GM18867 (cell line): Measurements from ENCODE around the gene POLR2L.
A peak's percentile ranks its signal among the peaks of the same experiment; 100 is the strongest.

Experiments
- ATAC-seq: cut with Tn5 transposase; IDR thresholded peaks from one replicate; pipeline ENCODE4 v1.9.1; 2021; ENCODE audit warnings: mild to moderate bottlenecking, moderate library complexity; ENCODE audit not compliant: unreplicated experiment

Gene POLR2L

DNA sequence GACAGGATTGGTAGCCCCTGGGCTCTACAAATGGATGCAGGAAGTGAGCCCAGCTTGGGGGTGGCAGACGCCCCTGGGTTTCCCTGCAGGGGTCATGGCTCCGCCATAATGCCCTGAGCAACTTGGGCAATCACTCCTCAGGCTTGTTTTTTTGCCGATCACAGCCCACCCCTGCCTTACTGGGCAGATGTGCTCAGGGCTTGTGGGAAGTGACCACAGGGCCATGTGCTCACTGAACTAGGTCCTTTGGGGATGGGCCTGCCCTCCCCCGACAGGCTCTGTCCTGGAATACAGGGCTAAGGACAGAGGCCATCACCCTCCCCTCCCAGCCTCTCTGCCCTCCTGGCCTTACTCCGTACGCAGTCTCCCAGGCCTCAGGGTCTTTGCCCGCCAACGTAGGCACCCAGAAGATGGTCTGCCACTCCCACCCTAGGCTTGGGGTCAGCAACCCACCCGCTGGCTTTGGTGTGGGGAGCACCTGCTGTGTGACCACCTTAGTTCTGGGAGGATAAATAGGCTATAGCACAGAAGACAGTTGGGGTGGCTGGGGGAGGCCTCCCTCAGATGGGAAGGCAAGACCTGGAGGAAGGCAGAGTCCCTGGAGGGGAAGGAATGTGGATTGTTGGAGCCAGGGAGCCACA lies 28.8 kb downstream of the POLR2L start:
- no peak for ATAC-seq

DNA sequence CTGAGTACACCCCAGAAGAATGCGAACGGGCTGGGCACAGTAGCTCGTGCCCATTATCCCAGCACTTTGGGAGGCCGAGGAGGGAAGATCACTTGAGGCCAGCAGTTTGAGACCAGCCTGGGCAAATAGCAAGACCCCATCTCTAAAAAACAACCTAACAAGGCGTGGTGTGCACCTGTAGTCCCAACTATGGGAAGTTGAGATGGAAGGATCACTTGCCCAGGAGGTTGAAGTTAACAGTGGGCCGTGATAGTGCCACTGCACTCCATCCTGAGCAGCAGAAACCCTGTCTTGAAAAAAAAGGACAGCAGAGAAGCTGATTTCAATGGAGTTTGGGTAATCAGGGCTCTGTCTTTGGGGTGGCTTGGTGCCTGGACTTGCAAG lies 29.3 kb downstream of the POLR2L start:
- no peak for ATAC-seq

- ATAC-seq = no peak
Observed at GRCh38 chr11:812390-812789, 29.9 kb downstream of the POLR2L start.

DNA sequence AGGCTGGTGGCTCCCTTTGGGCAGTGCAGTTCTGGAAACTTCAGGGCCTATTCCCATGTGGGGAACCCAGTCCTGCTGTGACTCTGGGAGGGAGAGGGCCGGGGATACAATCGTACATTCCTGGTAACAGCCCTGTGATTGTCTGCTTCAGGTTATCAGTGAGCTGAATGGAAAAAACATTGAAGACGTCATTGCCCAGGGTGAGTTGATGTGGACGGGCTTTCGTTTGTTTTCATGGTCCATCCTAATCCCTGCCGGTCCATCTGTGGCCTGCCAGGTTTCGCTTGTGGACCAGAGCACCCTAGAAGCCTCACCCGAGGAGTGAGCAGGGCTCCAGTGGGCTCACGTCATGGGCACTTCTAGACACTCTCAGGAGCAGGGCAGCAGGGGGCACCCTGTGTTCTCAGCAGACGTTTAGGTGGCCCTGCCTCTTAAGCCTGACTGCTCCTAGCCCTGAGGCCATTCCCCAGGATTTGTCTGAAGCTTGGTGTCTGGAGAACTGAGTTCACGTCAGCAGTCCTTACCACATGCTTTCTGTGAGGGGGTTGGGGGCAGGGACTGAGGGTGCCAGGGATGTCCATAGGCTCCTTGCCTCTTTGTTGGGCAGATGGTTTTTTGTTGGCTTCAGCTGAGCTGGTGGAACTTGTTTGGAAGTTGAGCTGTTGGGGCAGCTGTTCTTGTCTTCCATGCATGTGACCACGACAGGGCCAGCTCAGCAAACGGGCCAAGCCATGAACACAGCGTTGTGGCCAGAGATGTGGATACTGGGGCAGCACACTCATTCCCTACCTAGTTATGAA lies 30.7 kb downstream of the POLR2L start:
- ATAC-seq = no peak

DNA sequence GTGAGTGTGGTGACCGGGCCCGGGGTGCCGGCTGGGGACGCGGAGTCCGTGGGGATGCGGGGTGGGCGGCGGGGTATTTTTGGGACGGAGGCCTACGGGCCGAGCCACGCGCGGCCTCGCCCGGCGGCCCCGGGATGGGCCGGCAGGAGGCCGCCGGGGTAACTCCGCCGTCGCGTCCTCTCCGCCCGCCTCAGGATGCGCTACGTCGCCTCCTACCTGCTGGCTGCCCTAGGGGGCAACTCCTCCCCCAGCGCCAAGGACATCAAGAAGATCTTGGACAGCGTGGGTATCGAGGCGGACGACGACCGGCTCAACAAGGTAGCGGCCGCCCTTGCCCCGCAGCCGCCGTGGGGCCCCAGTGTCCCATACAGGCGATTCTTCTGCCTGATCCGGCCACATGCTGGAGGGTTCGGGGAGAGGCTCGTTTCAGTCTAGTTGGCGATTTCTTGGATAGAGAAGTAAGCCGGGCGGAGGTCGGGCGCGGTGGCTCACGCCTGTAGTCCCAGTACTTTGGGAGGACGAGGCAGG lies 32.2 kb downstream of the POLR2L start:
- no peak for ATAC-seq

- peak; percentile 71 for ATAC-seq
Observed at GRCh38 chr11:809287-810039, 32.9 kb downstream of the POLR2L start, which contains the start of gene RPLP2. RPLP2 (plus strand) TSS chr11:809967; CDS start chr11:810235, 268 bp downstream.

GRCh38 chr11:808427-809286 lies 33.7 kb downstream of the POLR2L start:
- ATAC-seq = peak; percentile 3

GRCh38 chr11:804599-804964 lies 37.7 kb downstream of the POLR2L start:
- ATAC-seq = no peak

DNA sequence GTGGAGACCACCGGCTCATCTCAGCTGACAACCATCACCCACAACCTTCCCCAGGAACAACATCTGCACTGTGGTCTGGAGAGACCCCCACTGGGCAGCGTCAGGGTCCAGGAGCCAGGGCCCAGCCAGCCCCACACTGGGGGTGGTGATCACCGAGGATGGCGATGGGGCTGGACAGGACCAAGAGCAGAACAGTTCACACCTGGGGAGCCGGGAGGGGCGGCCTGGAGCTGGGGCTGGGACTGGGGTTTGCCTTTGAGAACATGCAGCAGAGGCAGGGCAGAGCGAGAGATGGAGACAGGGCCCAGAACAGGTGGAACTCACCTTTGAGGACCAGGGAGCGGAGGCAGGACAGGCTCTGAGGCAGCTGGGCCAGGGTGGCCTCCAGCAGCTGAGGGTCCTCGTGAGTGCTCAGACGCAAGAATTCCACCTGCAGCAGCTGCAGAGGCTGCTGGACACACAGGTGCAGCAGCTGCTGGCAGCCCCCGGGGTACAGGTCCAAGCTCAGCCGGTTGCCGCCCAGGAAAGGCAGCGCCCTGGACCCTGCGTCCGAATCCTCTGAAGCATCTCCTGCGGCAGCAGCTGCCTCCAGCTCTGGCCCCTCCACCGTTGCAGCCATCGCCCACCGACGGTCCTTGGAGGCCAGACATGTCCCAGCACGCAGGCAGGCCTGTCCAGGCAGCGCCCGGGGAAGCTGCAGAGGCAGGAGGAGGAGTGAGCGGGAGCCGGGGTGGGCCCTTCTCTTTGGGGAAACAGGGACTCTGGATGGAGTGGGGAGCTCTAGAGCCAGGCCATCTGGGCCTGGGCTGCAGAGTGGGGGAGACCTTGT lies 38.3 kb downstream of the POLR2L start:
- ATAC-seq = no peak

GRCh38 chr11:803467-803742 lies 38.9 kb downstream of the POLR2L start:
- ATAC-seq = no peak

GRCh38 chr11:802693-803466 lies 39.4 kb downstream of the POLR2L start:
- no peak for ATAC-seq

DNA sequence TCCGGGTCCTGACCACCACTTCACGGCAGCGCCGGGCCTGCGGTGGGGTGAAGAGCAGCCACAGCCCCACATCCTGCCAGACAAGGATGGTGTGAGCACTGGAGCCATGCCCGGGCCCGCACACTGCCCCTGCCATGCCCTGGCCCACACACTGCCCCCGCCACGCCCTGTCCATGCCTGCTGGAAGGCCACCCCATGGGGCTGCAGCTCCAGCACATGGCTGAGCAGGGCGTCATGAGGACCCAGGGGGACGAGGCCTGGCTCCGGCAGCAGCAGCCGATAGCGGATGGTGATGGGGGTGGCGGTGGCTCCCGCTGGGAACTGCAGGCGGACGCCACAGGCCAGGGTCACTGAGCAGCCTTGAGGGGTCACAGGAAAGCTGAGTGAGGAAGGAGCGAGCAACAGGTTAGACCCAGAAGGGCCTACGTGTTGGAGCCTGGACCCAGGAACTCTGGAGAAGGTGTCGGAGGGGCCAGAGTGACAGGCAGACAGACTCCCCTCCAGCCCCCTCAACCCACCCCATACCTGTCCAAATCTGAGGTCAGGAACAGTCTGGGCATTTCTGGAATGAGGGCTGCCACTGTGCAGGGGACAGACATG lies 40.2 kb downstream of the POLR2L start:
- ATAC-seq = no peak

DNA sequence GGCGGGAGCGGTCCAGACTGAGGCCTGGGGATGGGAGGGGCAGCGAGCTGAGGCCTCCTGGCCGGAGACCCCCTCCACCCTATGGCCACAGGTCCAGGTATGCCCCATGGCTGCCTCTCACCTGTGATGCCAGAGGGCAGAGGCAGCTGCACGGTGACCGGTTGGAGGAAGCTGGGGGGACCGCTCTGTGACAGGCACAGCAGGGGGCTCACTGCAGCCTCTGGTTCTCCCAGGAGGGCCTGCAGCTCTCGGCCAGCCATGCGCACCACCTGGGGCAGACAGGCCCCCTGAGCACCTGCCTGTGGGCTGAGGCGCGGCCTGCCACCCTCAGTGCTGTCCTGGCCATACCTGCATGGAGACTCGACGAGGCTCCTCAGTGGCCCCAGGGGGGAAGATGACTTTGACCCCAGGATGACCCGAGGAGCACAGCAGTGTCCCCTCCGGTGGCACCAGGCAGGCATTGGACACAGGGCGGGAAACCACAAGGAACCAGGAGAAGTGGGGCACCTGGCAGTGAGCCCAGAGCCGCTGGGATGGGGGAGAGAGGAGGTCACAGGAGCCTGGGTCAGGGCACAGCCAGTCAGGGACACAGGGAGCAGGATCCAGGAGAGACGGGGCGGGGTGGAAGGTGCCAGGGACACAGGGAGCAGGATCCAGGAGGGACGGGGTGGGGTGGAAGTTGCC lies 41.1 kb downstream of the POLR2L start:
- ATAC-seq = no peak

- ATAC-seq = no peak
Observed at GRCh38 chr11:800473-800872, 41.9 kb downstream of the POLR2L start.

- no peak for ATAC-seq
Observed at GRCh38 chr11:799641-800316, 42.5 kb downstream of the POLR2L start.

GRCh38 chr11:798093-798713 lies 44.1 kb downstream of the POLR2L start, which contains the start of gene SLC25A22:
SLC25A22 (minus strand) TSS chr11:798281; CDS start chr11:795006, 3,275 bp downstream.
- ATAC-seq = peak; percentile 67
